HepG2 (cell line): Measurements from ENCODE around the gene C6orf136. TPM values are rescaled to one million over a fixed set of nuclear protein-coding genes. Genes with fewer than 3 reads are reported as not detected.

Experiments
- BATF2 ChIP-seq: sonication (generic); formaldehyde crosslinking; IDR thresholded peaks from 2 replicates; pipeline ENCODE4 v1.8.0; 2022; ENCODE audit warnings: mild to moderate bottlenecking, missing genetic modification reagents, moderate library complexity
- CC2D1A ChIP-seq: sonication (generic); formaldehyde crosslinking; IDR thresholded peaks from 2 replicates; pipeline ENCODE4 v1.8.1; 2023; ENCODE audit warnings: mild to moderate bottlenecking, missing genetic modification reagents
- HDAC6 ChIP-seq: fragments of 200-600 bp; sonication (generic); IDR thresholded peaks from 2 replicates; pipeline ENCODE4 v1.7.0; 2017; ENCODE audit warnings: mild to moderate bottlenecking, antibody characterized with exemption, low read length, low read depth
- HIVEP1 ChIP-seq: sonication (generic); formaldehyde crosslinking; IDR thresholded peaks from 2 replicates; pipeline ENCODE4 v1.4.0; 2020; ENCODE audit warnings: mild to moderate bottlenecking, missing genetic modification reagents
- KDM1A ChIP-seq: IDR thresholded peaks from 2 replicates; pipeline ENCODE4 v1.6.1; 2016; ENCODE audit warnings: missing compliant biosample characterization
- MAFF ChIP-seq: IDR thresholded peaks from 2 replicates; pipeline ENCODE4 v1.6.1; 2011; ENCODE audit warnings: low read depth, low read length, improper control_type of control experiment
- MBD4 ChIP-seq: IDR thresholded peaks from 2 replicates; pipeline ENCODE4 v1.6.1; 2012; ENCODE audit warnings: low read length, inconsistent platforms, borderline replicate concordance
- MEIS1 ChIP-seq: sonication (generic); formaldehyde crosslinking; IDR thresholded peaks from 2 replicates; pipeline ENCODE4 v1.9.0; 2021; ENCODE audit warnings: mild to moderate bottlenecking, missing genetic modification reagents, moderate library complexity, borderline replicate concordance
- MIXL1 ChIP-seq: IDR thresholded peaks from 2 replicates; pipeline ENCODE4 v1.6.1; 2016
- MTA1 ChIP-seq: sonication (generic); formaldehyde crosslinking; IDR thresholded peaks from 2 replicates; pipeline ENCODE4 v1.4.0; 2020; ENCODE audit warnings: missing genetic modification reagents, mild to moderate bottlenecking, borderline replicate concordance
- NCOA5 ChIP-seq: sonication (generic); formaldehyde crosslinking; IDR thresholded peaks from 2 replicates; pipeline ENCODE4 v1.4.0; 2020; ENCODE audit warnings: missing genetic modification reagents
- PHF8 ChIP-seq: sonication (generic); formaldehyde crosslinking; IDR thresholded peaks from 2 replicates; pipeline ENCODE4 v1.5.0; 2020; ENCODE audit warnings: missing genetic modification reagents
- RAD51 ChIP-seq: fragments of 450-650 bp; IDR thresholded peaks from 2 replicates; pipeline ENCODE4 v1.6.1; 2016; ENCODE audit warnings: borderline replicate concordance
- RNF219 ChIP-seq: sonication (generic); formaldehyde crosslinking; IDR thresholded peaks from 2 replicates; pipeline ENCODE4 v1.5.0; 2020; ENCODE audit warnings: mild to moderate bottlenecking, missing genetic modification reagents
- SNAPC5 ChIP-seq: sonication (generic); formaldehyde crosslinking; IDR thresholded peaks from 2 replicates; pipeline ENCODE4 v1.8.1; 2023; ENCODE audit warnings: mild to moderate bottlenecking, missing genetic modification reagents, borderline replicate concordance
- SRSF9 ChIP-seq: fragments of 200-400 bp; formaldehyde crosslinking; IDR thresholded peaks from 2 replicates; pipeline ENCODE4 v1.6.1; 2018; ENCODE audit warnings: borderline replicate concordance, mild to moderate bottlenecking, low read depth, low read length; ENCODE audit not compliant: insufficient read depth, poor library complexity, severe bottlenecking
- ZBTB25 ChIP-seq: IDR thresholded peaks from 2 replicates; pipeline ENCODE4 v1.6.1; 2018; ENCODE audit warnings: missing genetic modification reagents
- ZBTB46 ChIP-seq: sonication (generic); formaldehyde crosslinking; IDR thresholded peaks from 2 replicates; pipeline ENCODE4 v1.4.0; 2020; ENCODE audit warnings: mild to moderate bottlenecking, missing genetic modification reagents, borderline replicate concordance
- ZNF230 ChIP-seq: sonication (generic); formaldehyde crosslinking; IDR thresholded peaks from 2 replicates; pipeline ENCODE4 v1.4.0; 2020; ENCODE audit warnings: mild to moderate bottlenecking, missing genetic modification reagents
- ZNF501 ChIP-seq: sonication (generic); formaldehyde crosslinking; IDR thresholded peaks from 2 replicates; pipeline ENCODE4 v1.5.1; 2020; ENCODE audit warnings: mild to moderate bottlenecking, moderate library complexity, missing genetic modification reagents
- ZNF547 ChIP-seq: sonication (generic); formaldehyde crosslinking; IDR thresholded peaks from 2 replicates; pipeline ENCODE4 v1.5.1; 2020; ENCODE audit warnings: mild to moderate bottlenecking, missing genetic modification reagents
- ZNF672 ChIP-seq: sonication (generic); formaldehyde crosslinking; IDR thresholded peaks from 2 replicates; pipeline ENCODE4 v1.8.1; 2022; ENCODE audit warnings: missing genetic modification reagents
- ZNF724P ChIP-seq: sonication (generic); formaldehyde crosslinking; IDR thresholded peaks from 2 replicates; pipeline ENCODE4 v1.8.0; 2022; ENCODE audit warnings: missing genetic modification reagents, borderline replicate concordance
- ZSCAN22 ChIP-seq: sonication (generic); formaldehyde crosslinking; IDR thresholded peaks from 2 replicates; pipeline ENCODE4 v1.4.0; 2020; ENCODE audit warnings: mild to moderate bottlenecking, missing genetic modification reagents
- polyA plus RNA-seq, 8 experiments: library from polyadenylated mRNA; depleted of rRNA in 3 of 8; stranded (reverse) in 7 of 8; unstranded in 1 of 8; fragments of >200 nt; fragmentation: Illumina TruSeq in 4 of 8; extraction: Trizol in 4 of 8; gene quantifications; 2 replicates each; pipeline versions ENCODE4 v1.2.1 to v1.2.3, GENCODE V29; 2011 to 2016; ENCODE audit warnings: low read depth in 4 of 8, missing spikeins in 1 of 8, mixed read lengths in 1 of 8; ENCODE audit not compliant: insufficient read depth in 1 of 8
- total RNA-seq, 5 experiments: library from RNA; depleted of rRNA; stranded (reverse); fragments of >200 nt; fragmentation: Illumina TruSeq; extraction: Trizol; gene quantifications; 2 replicates each; pipeline ENCODE4 v1.2.3, GENCODE V29; 2016; ENCODE audit warnings: low read depth in 1 of 5

Gene C6orf136
- total and polyA plus RNA-seq, 2 of the 13 experiments (the other 11 are each of a cell fraction or from before 2014, with no cell fraction given) = 12.0 to 26.2 TPM

- TF ChIP-seq SNAPC5 (CRISPR knock-in tag) = no peak
- TF ChIP-seq CC2D1A (CRISPR knock-in tag) = peak; percentile 91; the same call in 1 of the 2 replicates
- peak; percentile 7; the same call in 1 of the 2 replicates for TF ChIP-seq KDM1A (CRISPR knock-in tag)
- peak; percentile 95; the same call in 1 of the 2 replicates for TF ChIP-seq ZBTB46
- TF ChIP-seq ZNF501 (CRISPR knock-in tag) = peak; percentile 94
- TF ChIP-seq MAFF = no peak
- TF ChIP-seq ZNF724P = peak; percentile 95; the same call in 1 of the 2 replicates
- peak; percentile 7; the same call in 1 of the 2 replicates for TF ChIP-seq ZNF672
- TF ChIP-seq ZNF547 (CRISPR knock-in tag) = peak; percentile 99
- TF ChIP-seq HIVEP1 (CRISPR knock-in tag) = peak; percentile 95
- TF ChIP-seq NCOA5 (CRISPR knock-in tag) = 0 out of 2 replicates have a peak, but pooled peaks have one; percentile 5
- peak; percentile 91; the same call in 1 of the 2 replicates for TF ChIP-seq ZNF230 (CRISPR knock-in tag)
- 0 out of 2 replicates have a peak, but pooled peaks have one; percentile 48 for TF ChIP-seq ZBTB25 (CRISPR knock-in tag)
- TF ChIP-seq BATF2 (CRISPR knock-in tag) = peak; percentile 88; the same call in 1 of the 2 replicates
- TF ChIP-seq SRSF9 = no peak
- TF ChIP-seq MEIS1 = peak; percentile 90; the same call in 1 of the 2 replicates
- no peak for TF ChIP-seq RAD51
- no peak for TF ChIP-seq HDAC6
- no peak; the same call in 1 of the 2 replicates for TF ChIP-seq RNF219 (CRISPR knock-in tag)
- TF ChIP-seq MBD4 = no peak
- TF ChIP-seq PHF8 = peak; percentile 96
- TF ChIP-seq MIXL1 = peak; percentile 37; the same call in 1 of the 2 replicates
- 0 out of 2 replicates have a peak, but pooled peaks have one; percentile 67 for TF ChIP-seq ZSCAN22 (CRISPR knock-in tag)
- TF ChIP-seq MTA1 (CRISPR knock-in tag) = peak; percentile 97; the same call in 1 of the 2 replicates
Measured at GRCh38 chr6:30647242-30648116, 546 bp downstream of the C6orf136 start (continued).
